Right lobe of liver (tissue), 4 donors: ENCODE data around the gene MPST.

Experiments
- POLR2A ChIP-seq: fragments of 450-650 bp; IDR thresholded peaks from one replicate; pipeline ENCODE4 v1.6.1; 2017; ENCODE audit warnings: antibody characterized with exemption, mild to moderate bottlenecking
- TF ChIP-seq, protein P1 (sequence below), 4 donors: fragments of 200-600 bp in 3 of 4; fragments of 450-650 bp in 1 of 4; IDR thresholded peaks; one replicate each; pipeline versions ENCODE4 v1.5.1 to v1.8.0; 2016 to 2022; ENCODE audit warnings: antibody characterized with exemption in 4 of 4, mild to moderate bottlenecking in 2 of 4
- donor health status: DM: no; HTN: no; CAD: no.
- donor health status: DM: no; HTN: no; CAD: no.
- donor health status: DM: no; HTN: yes; CAD: no.

DNA sequence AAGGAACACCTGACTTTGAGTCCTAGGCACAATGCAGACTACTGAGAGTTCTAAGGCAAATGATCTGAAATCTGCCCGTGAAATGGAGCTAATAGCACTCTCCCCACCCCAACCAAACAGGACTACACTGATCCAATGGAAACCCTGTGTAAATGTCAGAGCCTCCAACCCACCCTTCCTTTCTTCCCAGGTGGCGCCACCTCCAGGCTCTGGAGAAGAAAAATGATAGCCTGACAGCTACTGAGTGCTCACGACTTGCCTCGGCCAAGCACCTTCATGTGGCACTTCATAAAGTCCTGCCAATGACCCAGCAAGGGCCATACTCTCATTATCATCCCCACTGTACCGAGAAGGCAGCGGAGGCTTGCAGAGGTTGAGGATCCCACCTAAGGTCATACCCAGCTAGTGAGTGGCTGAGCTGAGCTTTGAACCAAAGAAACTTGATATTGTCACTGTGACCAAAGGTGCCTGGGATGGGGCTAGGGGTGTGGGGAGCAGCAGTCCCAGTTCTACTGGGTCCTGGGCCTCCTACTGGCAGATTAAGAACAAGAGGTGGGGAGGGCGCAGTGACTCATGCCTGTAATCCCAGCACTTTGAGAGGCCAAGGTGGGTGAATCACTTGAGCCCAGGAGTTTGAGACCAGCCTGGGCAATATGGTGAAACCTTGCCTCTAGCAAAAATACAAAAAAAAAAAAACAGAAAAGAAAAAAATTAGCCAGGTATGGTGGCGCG is 20.8 kb upstream of the MPST start:
- TF ChIP-seq, protein P1, sequence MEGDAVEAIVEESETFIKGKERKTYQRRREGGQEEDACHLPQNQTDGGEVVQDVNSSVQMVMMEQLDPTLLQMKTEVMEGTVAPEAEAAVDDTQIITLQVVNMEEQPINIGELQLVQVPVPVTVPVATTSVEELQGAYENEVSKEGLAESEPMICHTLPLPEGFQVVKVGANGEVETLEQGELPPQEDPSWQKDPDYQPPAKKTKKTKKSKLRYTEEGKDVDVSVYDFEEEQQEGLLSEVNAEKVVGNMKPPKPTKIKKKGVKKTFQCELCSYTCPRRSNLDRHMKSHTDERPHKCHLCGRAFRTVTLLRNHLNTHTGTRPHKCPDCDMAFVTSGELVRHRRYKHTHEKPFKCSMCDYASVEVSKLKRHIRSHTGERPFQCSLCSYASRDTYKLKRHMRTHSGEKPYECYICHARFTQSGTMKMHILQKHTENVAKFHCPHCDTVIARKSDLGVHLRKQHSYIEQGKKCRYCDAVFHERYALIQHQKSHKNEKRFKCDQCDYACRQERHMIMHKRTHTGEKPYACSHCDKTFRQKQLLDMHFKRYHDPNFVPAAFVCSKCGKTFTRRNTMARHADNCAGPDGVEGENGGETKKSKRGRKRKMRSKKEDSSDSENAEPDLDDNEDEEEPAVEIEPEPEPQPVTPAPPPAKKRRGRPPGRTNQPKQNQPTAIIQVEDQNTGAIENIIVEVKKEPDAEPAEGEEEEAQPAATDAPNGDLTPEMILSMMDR (IDR thresholded peaks at IDR 0.05) = no peak
- TF ChIP-seq POLR2A = no peak
